Thymus (tissue), 11 donors: Measurements from ENCODE around the gene ASRGL1. TPM values are rescaled to one million over a fixed set of nuclear protein-coding genes. Genes with fewer than 3 reads are reported as not detected.
"Not testable (repeated sequence)": the region's sequence is repeated elsewhere in the genome, so short reads cannot be mapped to it uniquely, and the experiment has no call there.

Experiments used
- DNase-seq, 9 donors: peaks; one replicate each; pipeline ENCODE4 v3.0.0-alpha.2; 2013; ENCODE audit warnings: low spot score in 9 of 9, low read depth in 6 of 9, missing footprints in 1 of 9
- H3K27ac ChIP-seq, 2 donors: one replicate each; pipeline ENCODE4 v1.5.1; 2013; ENCODE audit warnings: control low read depth in 1 of 2, low read depth in 1 of 2, low read length in 1 of 2, mild to moderate bottlenecking in 1 of 2, moderate library complexity in 1 of 2
- H3K27me3 ChIP-seq, 2 donors: one replicate each; pipeline ENCODE4 v1.5.1; 2013; ENCODE audit warnings: low read length in 1 of 2; ENCODE audit not compliant: control insufficient read depth in 2 of 2, insufficient read depth in 1 of 2
- H3K36me3 ChIP-seq, 2 donors: one replicate each; pipeline ENCODE4 v1.5.1; 2013; ENCODE audit warnings: low read length in 1 of 2, mild to moderate bottlenecking in 1 of 2, moderate library complexity in 1 of 2; ENCODE audit not compliant: control insufficient read depth in 2 of 2, insufficient read depth in 2 of 2
- H3K4me1 ChIP-seq, 2 donors: one replicate each; pipeline ENCODE4 v1.5.1; 2013; ENCODE audit warnings: low read length in 2 of 2; ENCODE audit not compliant: control insufficient read depth in 2 of 2, insufficient read depth in 2 of 2
- H3K4me3 ChIP-seq, 2 donors: one replicate each; pipeline ENCODE4 v1.5.1; 2013; ENCODE audit warnings: low read length in 2 of 2, control low read depth in 1 of 2, mild to moderate bottlenecking in 1 of 2
- H3K9me3 ChIP-seq, 2 donors: one replicate each; pipeline ENCODE4 v1.5.1; 2013; ENCODE audit warnings: low read length in 1 of 2, mild to moderate bottlenecking in 1 of 2; ENCODE audit not compliant: control insufficient read depth in 2 of 2, insufficient read depth in 1 of 2
- WGBS: extraction: QIAGEN DNeasy Blood & Tissue Kit; methylation state at CpG from one replicate; pipeline ENCODE4 v1.1.7; 2013; 5-methylcytosine and 5-hydroxymethylcytosine counted together
- polyA plus RNA-seq: library from polyadenylated mRNA; stranded (reverse); fragments of 200-250 nt; gene quantifications from one replicate; pipeline ENCODE4 v1.2.3, GENCODE V29; 2013
- total RNA-seq: library from RNA; stranded (reverse); fragments of 120-200 nt; gene quantifications from one replicate; pipeline ENCODE4 v1.2.4, GENCODE V29; 2013
- donor health status: healthy.

Gene ASRGL1
- total and polyA plus RNA-seq, 2 donors: 6.0 to 12.3 TPM

GRCh38 chr11:62368861-62369477 is 31.7 kb downstream of the ASRGL1 start:
- not testable (repeated sequence) for H3K9me3 ChIP-seq, H3K27ac ChIP-seq, H3K4me3 ChIP-seq, H3K27me3 ChIP-seq, H3K36me3 ChIP-seq, H3K4me1 ChIP-seq, DNase-seq
- 98% methylated on average over 7 of the region's 7 CpGs for WGBS

- H3K27me3 ChIP-seq: no peaks in the 10 kb centered on the region
- H3K9me3 ChIP-seq: no peaks in the 10 kb centered on the region
- H3K27ac ChIP-seq: peak overlapping the region; percentile 32 to 83
- WGBS: 68% methylated on average over 39 of the region's 39 CpGs
- DNase-seq: peak in 3 of 9 donors; percentile 21 to 57 (median 31)
- peak overlapping the region in 1 of 2 donors; percentile 7 for H3K4me3 ChIP-seq
- H3K36me3 ChIP-seq: no peaks in the 10 kb centered on the region
- no peaks in the 10 kb centered on the region for H3K4me1 ChIP-seq
Observed at GRCh38 chr11:62370743-62371440, 33.6 kb downstream of the ASRGL1 start.

GRCh38 chr11:62372871-62373270 is 35.6 kb downstream of the ASRGL1 start:
- 89% methylated on average over 6 of the region's 6 CpGs for WGBS
- no peaks in the 10 kb centered on the region for H3K27me3 ChIP-seq
- no peaks in the 10 kb centered on the region for H3K9me3 ChIP-seq
- no peak for DNase-seq
- H3K4me1 ChIP-seq: no peaks in the 10 kb centered on the region
- no peak overlapping the region for H3K4me3 ChIP-seq
- no peak overlapping the region for H3K27ac ChIP-seq
- no peaks in the 10 kb centered on the region for H3K36me3 ChIP-seq

GRCh38 chr11:62373464-62374119 is 36.3 kb downstream of the ASRGL1 start:
- Histone ChIP-seq H3K27ac (no peak overlapping the region), H3K27me3 (no peaks in the 10 kb centered on the region), H3K4me3 (no peak overlapping the region), H3K9me3 (no peaks in the 10 kb centered on the region), H3K36me3 (no peaks in the 10 kb centered on the region), H3K4me1 (no peaks in the 10 kb centered on the region)
- no peak for DNase-seq
- 97% methylated on average over 18 of the region's 18 CpGs for WGBS

GRCh38 chr11:62374801-62375200 is 37.6 kb downstream of the ASRGL1 start:
- H3K9me3 ChIP-seq: no peaks in the 10 kb centered on the region
- WGBS: 96% methylated on average over 9 of the region's 9 CpGs
- no peak overlapping the region for H3K4me3 ChIP-seq
- no peaks in the 10 kb centered on the region for H3K36me3 ChIP-seq
- no peaks in the 10 kb centered on the region for H3K4me1 ChIP-seq
- H3K27me3 ChIP-seq: no peaks in the 10 kb centered on the region
- H3K27ac ChIP-seq: no peak overlapping the region
- DNase-seq: no peak

- H3K9me3 ChIP-seq, H3K27me3 ChIP-seq, H3K4me3 ChIP-seq, H3K4me1 ChIP-seq, H3K36me3 ChIP-seq, H3K27ac ChIP-seq: not testable (repeated sequence)
- 12% methylated on average over 9 of the region's 9 CpGs for WGBS
- peak in 1 of 9 donors; percentile 61 for DNase-seq
Observed at GRCh38 chr11:62378459-62379063, 41.3 kb downstream of the ASRGL1 start.

GRCh38 chr11:62379586-62379985 is 42.3 kb downstream of the ASRGL1 start:
- not testable (repeated sequence) for DNase-seq
- 46% methylated on average over 2 of the region's 2 CpGs for WGBS

GRCh38 chr11:62380821-62381245 is 43.6 kb downstream of the ASRGL1 start:
- WGBS: 15% methylated on average over 12 of the region's 12 CpGs
- peak in 7 of 9 donors; percentile 38 to 76 (median 54) for DNase-seq
- H3K4me1 ChIP-seq, H3K27ac ChIP-seq, H3K9me3 ChIP-seq, H3K4me3 ChIP-seq, H3K27me3 ChIP-seq, H3K36me3 ChIP-seq: not testable (repeated sequence)

More at GRCh38 chr11:62379586-62379985, 42.3 kb downstream of the ASRGL1 start:
- H3K36me3 ChIP-seq, H3K27ac ChIP-seq, H3K9me3 ChIP-seq, H3K4me1 ChIP-seq, H3K27me3 ChIP-seq, H3K4me3 ChIP-seq: not testable (repeated sequence)

- whole genome bisulfite sequencing: 91% methylated on average over 6 of the region's 6 CpGs
- no peaks in the 10 kb centered on the region for H3K9me3 ChIP-seq
- no peaks in the 10 kb centered on the region for H3K27me3 ChIP-seq
- peaks cover 0 to 7% of the 10 kb centered on the region in 2 donors for H3K4me1 ChIP-seq
- DNase-seq: no peak
- H3K4me3 ChIP-seq: no peak overlapping the region
- no peaks in the 10 kb centered on the region for H3K36me3 ChIP-seq
- no peak overlapping the region for H3K27ac ChIP-seq
Observed at GRCh38 chr11:62383822-62384221, 46.6 kb downstream of the ASRGL1 start.
